ENCODE measurements around the gene DRC7. TPM values are rescaled to one million over a fixed set of nuclear protein-coding genes. Genes with fewer than 3 reads are reported as not detected.
A peak's percentile ranks its signal among the peaks of the same experiment; 100 is the strongest.

Gene DRC7
- total and polyA plus RNA-seq, 9 of the 15 experiments (the other 6 are each of a cell fraction or from before 2014, with no cell fraction given) = 0.04 to 0.33 (median 0.12) TPM; not detected in 3

- FAIRE-seq (no peak), ATAC-seq (no peak), DNase-seq (ENCODE audit: extremely low read depth in 1 of 4, low spot score in 3 of 4) (peak in 2 of 4 experiments; percentile 50 to 55)
- no peaks in the 10 kb centered on the region for H3K79me2 ChIP-seq (ENCODE audit: control insufficient read depth, insufficient read depth, low read length)
- 44% methylated on average over 7 of the region's 7 CpGs for WGBS (ENCODE audit: insufficient coverage, low coverage, missing lambda C conversion rate)
- no peak overlapping the region for H3K4me3 ChIP-seq
- no peak overlapping the region; the same call in 2 of the 3 replicates for H3K27ac ChIP-seq (ENCODE audit: extremely low read depth, low read depth, low read length)
- H3K4me2 ChIP-seq (ENCODE audit: insufficient read depth, low read length) = no peak overlapping the region; the same call in 1 of the 2 replicates
- no TSS peak for BruUV-seq (replicated peaks)
- peaks cover 33 to 45% of the 10 kb centered on the region in 2 experiments for H3K4me1 ChIP-seq (replicated peaks in 1 of 2; ENCODE audit: control insufficient read depth in 2 of 2, insufficient read depth in 2 of 2, low read length in 2 of 2)
- 0 out of 2 replicates have a peak, but pooled peaks have one; percentile 24 for TF ChIP-seq TEAD4 (IDR thresholded peaks at IDR 0.05; ENCODE audit: low read length)
- no peak for TF ChIP-seq TEAD4 (CRISPR knock-in tag; IDR thresholded peaks at IDR 0.05; ENCODE audit: borderline replicate concordance)
- TF ChIP-seq ZNF695 (CRISPR knock-in tag; IDR thresholded peaks at IDR 0.05) = no peak
- no peak for TF ChIP-seq ZNF41 (CRISPR knock-in tag; conservative IDR thresholded peaks at IDR 0.05)
- no peak for TF ChIP-seq ZNF449 (CRISPR knock-in tag; IDR thresholded peaks at IDR 0.05)
- peak in 1 of 2 experiments; percentile 58; a peak in 1 of 4 replicates for TF ChIP-seq RCOR1 (IDR thresholded peaks at IDR 0.05; ENCODE audit: borderline replicate concordance in 1 of 2, low read depth in 2 of 2, low read length in 2 of 2)
- 0 out of 2 replicates have a peak, but pooled peaks have one; percentile 32 for TF ChIP-seq CBFA2T2 (conservative IDR thresholded peaks at IDR 0.05)
- TF ChIP-seq TRIM28 (IDR thresholded peaks at IDR 0.05) = peak; percentile 58; the same call in 1 of the 2 replicates
- TF ChIP-seq TRIM24 (IDR thresholded peaks at IDR 0.05) = peak in 1 of 2 experiments; percentile 66; a peak in 1 of 4 replicates
- peak in 1 of 2 experiments; percentile 44; a peak in 1 of 4 replicates for TF ChIP-seq TEAD1 (CRISPR knock-in tag; IDR thresholded peaks at IDR 0.05)
- TF ChIP-seq ZBTB7A (IDR thresholded peaks at IDR 0.05; ENCODE audit: borderline replicate concordance, control insufficient read depth, low read depth, low read length) = 0 out of 2 replicates have a peak, but pooled peaks have one; percentile 33
- peak; percentile 43 for TF ChIP-seq TCF3 (CRISPR knock-in tag; IDR thresholded peaks at IDR 0.05)
- TF ChIP-seq CBFA2T3 (IDR thresholded peaks at IDR 0.05) = peak; percentile 53
- TF ChIP-seq TFAP4 (CRISPR knock-in tag; IDR thresholded peaks at IDR 0.05; ENCODE audit: borderline replicate concordance) = peak; percentile 37; the same call in 1 of the 2 replicates
- TF ChIP-seq SMC3 (conservative IDR thresholded peaks at IDR 0.05; ENCODE audit: insufficient read depth, low read depth, low read length) = no peak
- POLR2A ChIA-PET = interaction anchor here (0.5 kb wide), 1 partner anchor 41 kb away, joined by 3 read pairs; no protein-coding TSS in a partner anchor
- H3K27me3 ChIP-seq (ENCODE audit: control insufficient read depth in 2 of 2, insufficient read depth in 2 of 2, low read length in 2 of 2) = no peaks in the 10 kb centered on the region
- 0 out of 2 replicates have a peak, but pooled peaks cover 2% of the 10 kb centered on the region for H3K9me3 ChIP-seq (replicated peaks; ENCODE audit: control insufficient read depth, insufficient read depth, low read depth, low read length)
- no peak overlapping the region for H3K9ac ChIP-seq (ENCODE audit: insufficient read depth in 1 of 2, low read depth in 2 of 2, low read length in 2 of 2)
- peak overlapping the region; percentile 1 for H2AFZ ChIP-seq (ENCODE audit: low read depth, low read length)
- no peaks in the 10 kb centered on the region for H3K9me1 ChIP-seq (ENCODE audit: control insufficient read depth, insufficient read depth, low read length)
- no peaks in the 10 kb centered on the region for H4K20me1 ChIP-seq (replicated peaks; ENCODE audit: control insufficient read depth, insufficient read depth, low read length)
- in situ Hi-C loops (cut with MboI) (no loop called here), intact Hi-C loops (cut with micrococcal nuclease) (no loop called here)
- H3K36me3 ChIP-seq (ENCODE audit: control insufficient read depth, insufficient read depth, low read length) = no peaks in the 10 kb centered on the region
- CTCF ChIA-PET (ENCODE audit: low intra/inter-chr PET ratio) = no interaction called here
These were observed 1.6 kb downstream of the DRC7 start for GRCh38 chr16:57696240-57696639.
